GM12875 (cell line): ENCODE data around the gene CHMP2B.
"Not testable (repeated sequence)": the region's sequence is repeated elsewhere in the genome, so short reads cannot be mapped to it uniquely, and the experiment has no call there.

ENCODE experiments used
- H3K4me3 ChIP-seq: one replicate; pipeline ENCODE4 v1.5.1; 2011; ENCODE audit warnings: low read depth, low read length, control low read depth
- CTCF ChIP-seq: IDR thresholded peaks from 2 replicates; pipeline ENCODE4 v1.5.1; 2011; ENCODE audit warnings: low read depth, mild to moderate bottlenecking, control low read depth, inconsistent platforms, low read length, moderate library complexity, borderline replicate concordance; ENCODE audit not compliant: insufficient read depth

The CHMP2B gene

DNA sequence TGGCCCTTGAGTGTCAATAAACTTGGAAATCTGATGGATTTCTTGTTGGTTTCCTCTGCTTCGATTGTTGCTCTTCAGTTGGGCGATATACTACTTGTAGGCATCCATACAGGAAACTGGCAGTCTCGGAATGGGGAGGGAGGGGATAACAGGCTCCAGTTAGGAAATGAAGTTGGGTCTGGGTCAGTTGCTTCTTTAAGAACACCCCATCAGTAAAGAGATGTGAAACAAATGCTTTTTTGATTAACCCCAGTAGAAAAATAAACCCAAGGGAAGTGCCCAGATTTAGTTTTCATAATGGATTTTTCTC is 681 bp downstream of the CHMP2B start:
- TF ChIP-seq CTCF, result no peak

DNA sequence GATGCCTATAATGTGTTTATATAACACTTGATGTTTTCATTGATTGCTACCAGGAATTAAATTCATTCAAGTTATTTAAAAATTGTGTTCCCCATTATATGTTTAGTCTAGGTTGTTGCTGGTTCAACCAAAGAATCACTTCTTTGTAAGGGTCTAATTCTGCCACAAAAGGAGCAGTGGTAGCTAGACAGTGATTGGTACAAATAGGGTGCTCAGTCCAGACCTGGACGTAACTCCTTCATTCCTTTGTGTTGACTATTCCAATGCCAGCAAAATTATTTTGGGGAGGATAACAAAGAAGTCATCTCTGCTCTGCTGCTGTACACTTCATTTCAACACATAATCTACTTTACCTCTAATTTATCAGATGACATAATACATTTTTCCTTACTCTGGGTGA is 1.2 kb downstream of the CHMP2B start:
- no peak overlapping the region for H3K4me3 ChIP-seq
- no peak for TF ChIP-seq CTCF

More for the DNA sequence above, 681 bp downstream of the CHMP2B start:
- peak overlapping the region; percentile 76 for H3K4me3 ChIP-seq

GRCh38 chr3:87229113-87229512 is 2.0 kb downstream of the CHMP2B start:
- no peak for TF ChIP-seq CTCF
- H3K4me3 ChIP-seq, result no peak overlapping the region

- no peak for TF ChIP-seq CTCF
Observed at GRCh38 chr3:87233805-87234204, 6.7 kb downstream of the CHMP2B start.

DNA sequence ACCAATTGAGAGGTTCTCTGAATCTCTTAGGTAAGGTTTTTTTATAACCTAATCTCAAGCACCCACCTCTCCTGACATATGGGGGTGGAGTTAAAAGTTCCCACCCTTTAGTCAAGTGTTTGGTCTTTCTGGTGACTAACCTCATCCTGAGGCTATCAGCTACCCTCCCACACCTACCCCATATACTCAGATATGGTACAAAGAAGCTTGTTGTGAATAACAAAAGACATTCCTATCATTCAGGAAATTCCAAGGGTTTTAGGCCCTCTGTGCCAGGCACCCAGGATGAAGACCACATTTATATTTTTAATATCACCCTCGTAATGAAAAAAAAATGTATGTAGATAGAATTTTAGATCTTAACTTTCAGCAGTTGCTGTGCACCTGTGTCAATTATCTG is 9.0 kb downstream of the CHMP2B start:
- no peak overlapping the region for H3K4me3 ChIP-seq
- no peak for TF ChIP-seq CTCF

More at GRCh38 chr3:87233805-87234204, 6.7 kb downstream of the CHMP2B start:
- H3K4me3 ChIP-seq, result no peak overlapping the region

DNA sequence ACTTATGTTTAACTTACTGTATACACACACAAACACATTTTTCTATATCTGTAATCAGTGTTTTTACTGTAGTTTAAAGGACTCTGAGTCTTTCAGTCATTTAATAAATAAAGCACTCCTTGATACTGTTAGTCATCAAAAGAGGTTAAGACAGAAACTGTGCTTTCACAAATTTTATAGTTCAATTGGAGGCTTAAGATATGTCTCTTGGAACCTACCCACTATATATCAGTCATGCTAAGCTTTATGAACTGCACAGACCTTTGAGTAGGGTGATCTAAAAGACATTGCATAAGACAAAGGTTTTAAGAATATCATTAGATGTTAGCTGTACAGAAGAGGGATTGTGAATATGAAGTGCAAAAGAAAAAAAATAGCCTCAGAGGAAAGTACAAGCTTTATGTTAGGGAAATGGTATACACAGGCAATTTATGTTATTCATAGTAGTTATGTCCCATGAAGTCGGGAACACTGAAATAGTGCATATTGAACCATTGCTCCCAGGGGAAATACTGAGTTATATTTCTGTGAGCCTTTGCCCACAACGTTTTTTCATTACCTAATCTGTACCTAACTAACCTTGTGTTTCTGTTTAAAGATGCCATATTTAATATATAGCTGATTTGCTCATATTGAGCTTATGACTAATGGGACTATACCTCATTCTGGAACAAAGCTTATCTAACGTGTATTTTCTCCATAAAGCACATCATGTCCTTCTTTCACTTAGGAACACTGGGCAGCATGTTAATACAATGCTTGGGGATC is 19.7 kb downstream of the CHMP2B start:
- no peak for TF ChIP-seq CTCF
- H3K4me3 ChIP-seq, result no peak overlapping the region

- no peak overlapping the region for H3K4me3 ChIP-seq
- TF ChIP-seq CTCF, result no peak
Observed at GRCh38 chr3:87247430-87247773, 20.3 kb downstream of the CHMP2B start.

- not testable (repeated sequence) for H3K4me3 ChIP-seq
Observed at GRCh38 chr3:87248231-87248630, 21.1 kb downstream of the CHMP2B start.
